Natural killer cell (primary cell): ENCODE results near the gene FCGR3A. TPM values are rescaled to one million over a fixed set of nuclear protein-coding genes. Genes with fewer than 3 reads are reported as not detected.

Experiments
- ATAC-seq, 3 donors: fragments of 150-1000 bp in 2 of 3; fragments of 200-7000 bp in 1 of 3; cut with Tn5 transposase; 1 replicate in 1 of 3; 2 replicates in 2 of 3; pipeline ENCODE4 v1.10.0; 2021; ENCODE audit warnings: mild to moderate bottlenecking in 2 of 3, moderate library complexity in 2 of 3
- DNase-seq, 2 donors: peaks; one replicate each; pipeline versions ENCODE4 v3.0.0 to v3.0.0-alpha.2; 2013 to 2021; ENCODE audit warnings: mixed read lengths in 1 of 2
- H3K27ac ChIP-seq: one replicate; pipeline ENCODE4 v1.5.1; 2013; ENCODE audit warnings: mild to moderate bottlenecking, low read length
- H3K27me3 ChIP-seq: one replicate; pipeline ENCODE4 v1.6.1; 2013; ENCODE audit warnings: low read length; ENCODE audit not compliant: control insufficient read depth, insufficient read depth
- H3K36me3 ChIP-seq: one replicate; pipeline ENCODE4 v1.6.1; 2013; ENCODE audit warnings: low read length; ENCODE audit not compliant: control insufficient read depth, insufficient read depth
- H3K4me1 ChIP-seq: one replicate; pipeline ENCODE4 v1.6.1; 2013; ENCODE audit warnings: low read length; ENCODE audit not compliant: control insufficient read depth, insufficient read depth
- H3K4me3 ChIP-seq: one replicate; pipeline ENCODE4 v1.5.1; 2013; ENCODE audit warnings: low read length
- H3K9me3 ChIP-seq: one replicate; pipeline ENCODE4 v1.6.1; 2013; ENCODE audit warnings: low read length; ENCODE audit not compliant: control insufficient read depth, insufficient read depth
- H3K27ac Mint-ChIP-seq, 2 donors: one replicate each; pipeline ENCODE4 v1.8.0; 2022; ENCODE audit warnings: mild to moderate bottlenecking in 2 of 2, mixed read lengths in 2 of 2, moderate library complexity in 1 of 2
- H3K27me3 Mint-ChIP-seq, 2 donors: one replicate each; pipeline ENCODE4 v1.8.0; 2022; ENCODE audit warnings: low read depth in 2 of 2, mixed read lengths in 2 of 2
- H3K36me3 Mint-ChIP-seq: one replicate; pipeline ENCODE4 v1.8.0; 2022; ENCODE audit warnings: mixed read lengths
- H3K4me1 Mint-ChIP-seq, 2 donors: one replicate each; pipeline ENCODE4 v1.8.0; 2022; ENCODE audit warnings: mixed read lengths in 2 of 2
- H3K4me3 Mint-ChIP-seq: one replicate; pipeline ENCODE4 v1.8.0; 2022; ENCODE audit warnings: mild to moderate bottlenecking, moderate library complexity, mixed read lengths
- H3K9me3 Mint-ChIP-seq, 2 donors: one replicate each; pipeline ENCODE4 v1.8.0; 2022; ENCODE audit warnings: mixed read lengths in 2 of 2
- whole genome bisulfite sequencing: methylation state at CpG from one replicate; pipeline ENCODE4 v1.1.7; 2013; ENCODE audit warnings: missing lambda C conversion rate; ENCODE audit not compliant: insufficient coverage; 5-methylcytosine and 5-hydroxymethylcytosine counted together
- intact Hi-C: fragments of 100-400 bp; cut with micrococcal nuclease; formaldehyde crosslinking; loops from one replicate; pipeline ENCODE4 v1.14.2; 2022
- total RNA-seq, 4 donors: library from RNA; stranded (reverse); fragments of 120-200 nt in 1 of 4; gene quantifications; one replicate each; pipeline versions ENCODE4 v1.2.3 to v1.2.4, GENCODE V29; 2013 to 2022
- TF ChIP-seq, protein P1 (sequence below): fragments of 200-600 bp; IDR thresholded peaks from one replicate; pipeline ENCODE4 v1.8.0; 2022; ENCODE audit warnings: antibody characterized with exemption

The FCGR3A gene
- total RNA-seq, 3 donors from 2014 or later (not counting 1 experiment from before 2014, with no cell fraction given): 557 to 892 (median 848) TPM

DNA sequence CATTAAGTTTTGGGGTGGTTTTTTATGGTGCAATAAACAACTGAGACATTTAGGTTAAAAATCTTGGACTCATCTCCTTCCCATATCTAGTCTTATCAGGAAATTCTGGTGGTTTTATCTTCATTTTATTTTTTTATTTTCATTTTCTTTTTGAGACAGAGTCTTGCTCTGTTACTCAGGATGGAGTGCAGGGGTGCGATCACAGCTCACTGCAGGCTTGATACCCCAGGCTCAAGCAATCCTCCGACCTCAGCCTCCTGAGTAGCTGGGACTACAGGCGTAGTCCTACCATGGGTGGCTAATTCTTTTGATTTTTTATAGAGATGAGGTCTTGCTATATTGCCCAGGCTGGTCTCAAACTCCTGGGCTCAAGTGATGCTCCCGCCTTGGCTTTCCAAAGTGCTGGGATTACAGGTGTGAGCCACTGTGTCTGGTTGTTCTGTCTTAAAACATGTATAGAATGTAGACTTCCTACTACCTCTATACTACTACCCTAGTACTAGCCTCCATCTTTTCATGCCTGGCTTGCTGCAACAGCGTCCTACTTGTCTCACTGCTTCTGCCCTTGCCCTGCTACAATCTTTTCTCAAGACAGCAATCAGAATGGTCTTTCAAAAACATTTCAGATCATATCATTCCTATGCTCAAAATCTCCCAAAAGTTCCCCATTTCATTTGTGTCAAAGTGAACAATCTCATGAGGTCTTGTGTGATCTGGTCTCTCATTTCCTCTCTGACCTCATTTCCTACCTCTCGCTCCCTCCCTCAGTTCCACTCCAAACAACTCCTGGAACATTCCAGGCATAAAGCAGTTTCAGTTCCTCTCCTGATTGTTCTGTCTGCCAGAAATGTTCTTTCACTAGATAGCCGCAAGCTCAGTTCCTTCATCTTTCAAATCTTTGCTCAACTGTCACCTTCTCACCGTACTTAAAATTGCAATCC, 50.2 kb downstream of the FCGR3A start:
- DNase-seq: no peak
- WGBS: 66% methylated on average over 8 of the region's 8 CpGs

DNA sequence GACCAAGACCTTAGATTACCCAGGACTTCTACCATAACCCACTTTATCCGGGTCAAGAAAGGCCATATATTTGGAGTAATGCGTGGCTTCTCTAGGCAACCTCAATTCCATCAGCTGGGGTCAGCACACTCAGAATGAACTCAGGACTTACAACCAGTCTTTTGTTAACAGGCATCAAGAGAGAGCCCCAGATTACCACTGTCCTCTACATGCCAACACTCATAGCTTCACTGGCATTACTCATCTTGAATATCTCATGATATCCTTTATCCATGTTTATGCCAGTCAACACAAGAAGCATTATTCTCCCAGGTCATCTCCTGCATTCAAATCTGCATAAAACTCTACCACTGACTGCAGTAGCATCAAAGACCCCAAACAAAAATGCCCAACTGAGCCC, 51.0 kb downstream of the FCGR3A start:
- H3K4me1 Mint-ChIP-seq: peaks cover 8 to 17% of the 10 kb centered on the region in 2 donors
- DNase-seq (no peak), ATAC-seq (no peak)
- H3K36me3 ChIP-seq: no peaks in the 10 kb centered on the region
- H3K27me3 Mint-ChIP-seq: peaks cover 21 to 25% of the 10 kb centered on the region in 2 donors
- WGBS: 94% methylated on average over 2 of the region's 2 CpGs
- H3K9me3 ChIP-seq: no peaks in the 10 kb centered on the region
- no peak overlapping the region for H3K27ac Mint-ChIP-seq
- no peak overlapping the region for H3K4me3 Mint-ChIP-seq
- no peaks in the 10 kb centered on the region for H3K27me3 ChIP-seq
- peaks cover 4% of the 10 kb centered on the region for H3K4me1 ChIP-seq
- no peak overlapping the region for H3K27ac ChIP-seq
- intact Hi-C loops: no loop called here
- no peaks in the 10 kb centered on the region for H3K36me3 Mint-ChIP-seq
- H3K4me3 ChIP-seq: no peak overlapping the region
- H3K9me3 Mint-ChIP-seq: no peaks in the 10 kb centered on the region
- TF ChIP-seq, protein P1, sequence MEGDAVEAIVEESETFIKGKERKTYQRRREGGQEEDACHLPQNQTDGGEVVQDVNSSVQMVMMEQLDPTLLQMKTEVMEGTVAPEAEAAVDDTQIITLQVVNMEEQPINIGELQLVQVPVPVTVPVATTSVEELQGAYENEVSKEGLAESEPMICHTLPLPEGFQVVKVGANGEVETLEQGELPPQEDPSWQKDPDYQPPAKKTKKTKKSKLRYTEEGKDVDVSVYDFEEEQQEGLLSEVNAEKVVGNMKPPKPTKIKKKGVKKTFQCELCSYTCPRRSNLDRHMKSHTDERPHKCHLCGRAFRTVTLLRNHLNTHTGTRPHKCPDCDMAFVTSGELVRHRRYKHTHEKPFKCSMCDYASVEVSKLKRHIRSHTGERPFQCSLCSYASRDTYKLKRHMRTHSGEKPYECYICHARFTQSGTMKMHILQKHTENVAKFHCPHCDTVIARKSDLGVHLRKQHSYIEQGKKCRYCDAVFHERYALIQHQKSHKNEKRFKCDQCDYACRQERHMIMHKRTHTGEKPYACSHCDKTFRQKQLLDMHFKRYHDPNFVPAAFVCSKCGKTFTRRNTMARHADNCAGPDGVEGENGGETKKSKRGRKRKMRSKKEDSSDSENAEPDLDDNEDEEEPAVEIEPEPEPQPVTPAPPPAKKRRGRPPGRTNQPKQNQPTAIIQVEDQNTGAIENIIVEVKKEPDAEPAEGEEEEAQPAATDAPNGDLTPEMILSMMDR: no peak

More for the DNA sequence above, 50.2 kb downstream of the FCGR3A start:
- H3K27ac ChIP-seq: no peak overlapping the region
- no peak overlapping the region for H3K4me3 ChIP-seq
- H3K36me3 Mint-ChIP-seq: no peaks in the 10 kb centered on the region
- H3K4me3 Mint-ChIP-seq: no peak overlapping the region
- no peaks in the 10 kb centered on the region for H3K36me3 ChIP-seq
- intact Hi-C loops: no loop called here
- peaks cover 4% of the 10 kb centered on the region for H3K4me1 ChIP-seq
- peaks cover 17 to 20% of the 10 kb centered on the region in 2 donors for H3K27me3 Mint-ChIP-seq
- H3K27me3 ChIP-seq: no peaks in the 10 kb centered on the region
- peaks cover 8 to 17% of the 10 kb centered on the region in 2 donors for H3K4me1 Mint-ChIP-seq
- no peaks in the 10 kb centered on the region for H3K9me3 Mint-ChIP-seq
- TF ChIP-seq, protein P1: no peak
- no peak overlapping the region for H3K27ac Mint-ChIP-seq
- ATAC-seq: no peak
- no peaks in the 10 kb centered on the region for H3K9me3 ChIP-seq

DNA sequence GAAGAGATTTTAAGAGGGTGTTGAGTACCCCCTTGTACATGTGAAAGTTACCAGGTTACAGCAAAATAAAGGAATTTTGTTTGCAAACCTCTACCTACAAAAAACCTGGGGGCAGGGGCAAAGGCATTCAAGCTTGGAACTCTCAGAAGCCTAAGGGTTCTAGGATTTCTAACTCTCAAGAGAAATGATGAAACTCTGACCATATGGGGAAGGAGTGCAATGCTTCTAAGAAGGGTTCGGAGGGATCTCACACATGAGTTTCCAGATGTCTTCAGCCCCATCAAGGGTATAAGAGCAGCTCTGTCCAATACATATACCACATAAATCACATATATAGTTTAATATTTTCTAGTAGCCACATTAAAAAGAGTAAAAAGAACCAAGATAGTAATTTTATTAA, 51.7 kb downstream of the FCGR3A start:
- no peak overlapping the region for H3K4me3 Mint-ChIP-seq
- H3K27me3 ChIP-seq: peaks cover under 1% of the 10 kb centered on the region
- peaks cover 12 to 17% of the 10 kb centered on the region in 2 donors for H3K4me1 Mint-ChIP-seq
- no peaks in the 10 kb centered on the region for H3K9me3 Mint-ChIP-seq
- H3K4me3 ChIP-seq: no peak overlapping the region
- no peak overlapping the region for H3K27ac Mint-ChIP-seq
- DNase-seq: no peak
- H3K36me3 ChIP-seq: no peaks in the 10 kb centered on the region
- H3K27me3 Mint-ChIP-seq: peaks cover 27 to 30% of the 10 kb centered on the region in 2 donors
- TF ChIP-seq, protein P1: no peak
- no CpG with 5 or more reads among the region's 1 CpG for WGBS
- H3K36me3 Mint-ChIP-seq: no peaks in the 10 kb centered on the region
- intact Hi-C loops: no loop called here
- no peak for ATAC-seq
- H3K27ac ChIP-seq: no peak overlapping the region
- H3K9me3 ChIP-seq: no peaks in the 10 kb centered on the region
- peaks cover 4% of the 10 kb centered on the region for H3K4me1 ChIP-seq
